Muscle of arm (tissue), 12 donors: Measurements from ENCODE around the gene ACKR2. TPM values are rescaled to one million over a fixed set of nuclear protein-coding genes. Genes with fewer than 3 reads are reported as not detected.

ENCODE experiments used
- DNase-seq: peaks from one replicate; pipeline ENCODE4 v3.0.0-alpha.2; 2013
- polyA plus RNA-seq, 12 donors: library from polyadenylated mRNA; unstranded; fragments of 120-200 nt; gene quantifications; one replicate each; pipeline ENCODE4 v1.2.1, GENCODE V29; 2013; ENCODE audit not compliant: insufficient read length in 12 of 12

Gene ACKR2
- polyA plus RNA-seq, 12 donors = 0.23 to 2.4 (median 0.46) TPM; not detected in 2

DNA sequence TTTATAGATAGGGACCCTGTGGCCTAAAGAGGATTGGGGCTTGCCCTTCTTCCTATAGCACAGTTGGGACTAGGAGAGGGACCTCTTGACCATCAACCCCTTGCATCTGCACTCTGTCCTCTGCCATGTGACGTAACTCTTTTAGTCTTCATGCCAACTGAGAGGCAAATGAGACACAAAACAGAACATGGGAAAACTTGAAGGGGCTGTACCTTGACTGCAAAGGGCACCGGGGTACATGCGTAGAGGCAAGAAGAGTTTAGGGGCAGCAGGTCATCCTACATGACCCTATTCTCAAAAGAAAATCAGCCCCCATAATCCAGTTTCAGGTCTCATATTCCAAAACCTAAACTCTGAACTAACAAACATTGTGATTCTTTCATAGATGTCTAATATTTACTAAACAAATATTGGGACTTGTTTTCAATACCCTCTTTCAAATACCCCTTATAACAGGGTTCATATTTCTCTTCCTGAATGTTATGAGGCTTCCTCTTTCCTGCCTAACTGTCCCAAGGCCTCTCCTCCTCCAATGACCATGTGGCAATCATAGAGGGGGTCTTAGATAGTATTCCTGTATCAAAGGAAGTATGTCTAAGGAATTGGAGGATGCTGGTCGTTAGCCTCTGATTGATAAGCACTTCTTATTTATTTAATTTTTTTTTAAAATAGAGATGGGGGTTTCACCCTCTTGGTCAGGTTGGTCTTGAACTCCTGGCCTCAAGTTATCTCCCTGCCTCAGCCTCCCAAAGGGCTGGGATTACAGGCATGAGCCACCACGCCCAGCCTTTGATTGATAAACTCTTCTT, 20.6 kb downstream of the ACKR2 start:
- no peak for DNase-seq

GRCh38 chr3:42830437-42831320, 21.4 kb downstream of the ACKR2 start:
- DNase-seq = no peak

DNA sequence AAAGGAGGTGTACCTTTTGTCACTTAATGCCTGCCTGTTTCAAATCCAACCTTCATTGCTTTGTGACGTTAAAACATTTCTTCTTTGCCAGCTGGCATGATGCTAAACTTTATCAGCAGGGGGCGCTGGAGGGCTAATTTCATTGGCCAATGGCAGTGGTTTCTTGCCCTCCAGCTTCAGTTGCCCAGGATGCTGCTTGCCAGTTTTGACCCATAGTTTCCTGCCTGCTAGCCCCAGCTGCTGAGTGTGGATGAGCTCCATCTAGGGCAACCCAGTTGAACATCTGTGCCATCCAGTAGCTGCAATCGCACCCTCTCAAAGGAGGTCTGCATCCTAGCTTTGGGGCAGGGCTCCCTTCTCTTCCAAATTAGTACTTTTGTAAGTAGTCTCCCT, 22.1 kb downstream of the ACKR2 start:
- no peak for DNase-seq

DNA sequence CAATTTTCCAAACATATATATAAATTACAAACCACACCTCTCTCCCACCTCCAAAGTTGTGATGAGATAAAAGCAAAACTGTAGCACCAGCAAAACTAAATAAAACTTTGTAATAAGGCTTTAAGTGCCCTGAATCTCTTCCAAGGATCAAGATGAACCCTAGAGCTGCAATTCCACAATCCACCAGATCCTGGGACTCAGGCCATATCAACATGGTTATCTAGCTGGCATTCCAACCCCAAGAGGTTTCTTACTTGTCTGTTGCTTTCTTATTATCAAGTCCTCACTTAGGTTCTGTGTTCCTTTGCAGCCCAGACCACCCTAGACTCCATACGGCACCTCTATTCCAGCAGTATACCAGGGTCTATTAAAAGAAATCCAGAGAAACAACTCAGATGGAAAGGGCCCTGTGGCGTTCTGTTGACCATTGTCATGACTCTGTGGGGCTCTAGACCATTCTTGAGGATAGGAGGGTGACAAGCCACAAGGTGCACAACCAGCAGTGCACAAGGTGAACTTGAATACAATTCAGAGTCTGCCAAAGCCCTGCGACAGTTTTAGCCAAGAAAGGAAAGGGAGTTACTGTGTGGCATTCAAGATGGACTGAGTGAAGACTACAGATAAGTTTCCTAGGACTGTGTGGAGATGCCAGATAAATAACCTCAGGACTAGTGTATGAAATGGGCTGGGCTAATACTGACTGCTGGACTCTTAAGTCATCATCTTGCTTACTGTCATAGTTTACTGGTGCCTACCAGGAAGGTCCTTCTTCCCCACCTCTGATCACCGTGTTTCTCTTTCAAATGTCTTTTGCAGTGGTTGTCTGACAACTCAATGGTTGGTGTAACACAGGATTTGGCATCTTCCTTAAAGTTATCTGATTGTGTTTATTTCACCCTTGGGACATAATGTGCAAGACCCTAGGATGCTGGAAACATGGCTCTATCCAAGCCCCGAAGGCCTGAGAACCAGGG, 27.2 kb downstream of the ACKR2 start:
- no peak for DNase-seq

GRCh38 chr3:42838571-42838970, 29.3 kb downstream of the ACKR2 start:
- no peak for DNase-seq

DNA sequence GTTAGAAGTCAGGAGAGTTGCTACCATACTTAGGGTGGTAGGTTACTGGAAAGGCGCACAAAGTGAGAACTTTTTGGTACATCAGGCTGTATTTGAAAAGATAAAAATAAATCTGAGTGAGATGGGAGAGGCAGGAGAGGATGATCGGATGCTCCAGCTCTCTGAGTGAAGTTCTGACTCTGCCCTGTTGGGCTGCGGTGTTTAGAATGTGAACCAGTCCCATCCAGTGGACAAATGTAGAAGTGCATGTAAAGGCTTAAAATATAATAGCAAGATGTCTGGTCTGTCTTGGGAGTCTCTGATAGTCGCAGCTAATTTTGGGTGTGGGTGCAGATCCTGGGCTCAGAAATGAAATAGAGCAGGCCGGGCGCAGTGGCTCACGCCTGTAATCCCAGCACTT, 30.4 kb downstream of the ACKR2 start:
- DNase-seq = no peak

GRCh38 chr3:42841332-42841731, 32.1 kb downstream of the ACKR2 start:
- no peak for DNase-seq

GRCh38 chr3:42843713-42844411, 34.6 kb downstream of the ACKR2 start:
- DNase-seq = no peak

GRCh38 chr3:42844412-42844713, 35.1 kb downstream of the ACKR2 start:
- no peak for DNase-seq

GRCh38 chr3:42844815-42845214, 35.6 kb downstream of the ACKR2 start:
- no peak for DNase-seq

GRCh38 chr3:42846685-42847522, 37.7 kb downstream of the ACKR2 start:
- no peak for DNase-seq

DNA sequence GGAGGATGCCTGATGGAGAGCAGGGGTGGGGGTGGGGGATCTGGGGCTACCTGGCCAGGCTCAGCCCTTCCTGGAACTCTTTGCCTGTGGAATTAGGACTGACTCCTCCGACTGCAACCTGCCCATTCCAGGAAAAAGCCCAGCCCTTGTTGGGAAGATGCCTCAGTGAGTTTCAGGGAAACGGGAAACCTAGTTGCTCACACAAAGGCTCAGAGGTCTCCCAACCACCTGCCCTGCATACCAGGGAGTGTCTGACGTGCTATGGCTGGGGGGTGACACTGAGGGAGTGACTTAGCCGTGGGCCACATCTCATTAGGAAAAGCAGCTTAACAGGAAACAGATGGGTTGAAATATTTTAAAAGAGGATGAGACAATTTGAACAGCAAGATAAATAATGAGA, 38.5 kb downstream of the ACKR2 start:
- no peak for DNase-seq

DNA sequence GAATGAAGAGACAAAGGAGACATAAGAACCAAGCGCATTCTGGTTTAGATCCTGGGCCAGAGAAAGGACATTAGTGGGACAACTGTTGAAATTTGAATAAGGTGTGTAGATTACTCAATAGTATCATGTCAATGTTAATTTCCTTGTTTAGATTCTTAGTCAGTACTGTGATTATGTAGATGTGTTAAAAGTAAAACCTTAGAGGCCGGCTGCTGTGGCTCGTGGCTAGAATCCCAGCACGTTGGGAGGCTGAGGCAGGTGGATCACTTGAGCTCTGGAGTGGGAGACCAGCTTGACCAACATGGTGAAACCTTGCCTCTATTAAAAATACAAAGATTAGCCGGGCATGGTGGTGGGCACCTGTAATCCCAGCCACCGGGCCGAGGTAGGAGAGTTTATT, 39.8 kb downstream of the ACKR2 start:
- no peak for DNase-seq

- DNase-seq = no peak
Observed at GRCh38 chr3:42850263-42850662, 41.0 kb downstream of the ACKR2 start.

DNA sequence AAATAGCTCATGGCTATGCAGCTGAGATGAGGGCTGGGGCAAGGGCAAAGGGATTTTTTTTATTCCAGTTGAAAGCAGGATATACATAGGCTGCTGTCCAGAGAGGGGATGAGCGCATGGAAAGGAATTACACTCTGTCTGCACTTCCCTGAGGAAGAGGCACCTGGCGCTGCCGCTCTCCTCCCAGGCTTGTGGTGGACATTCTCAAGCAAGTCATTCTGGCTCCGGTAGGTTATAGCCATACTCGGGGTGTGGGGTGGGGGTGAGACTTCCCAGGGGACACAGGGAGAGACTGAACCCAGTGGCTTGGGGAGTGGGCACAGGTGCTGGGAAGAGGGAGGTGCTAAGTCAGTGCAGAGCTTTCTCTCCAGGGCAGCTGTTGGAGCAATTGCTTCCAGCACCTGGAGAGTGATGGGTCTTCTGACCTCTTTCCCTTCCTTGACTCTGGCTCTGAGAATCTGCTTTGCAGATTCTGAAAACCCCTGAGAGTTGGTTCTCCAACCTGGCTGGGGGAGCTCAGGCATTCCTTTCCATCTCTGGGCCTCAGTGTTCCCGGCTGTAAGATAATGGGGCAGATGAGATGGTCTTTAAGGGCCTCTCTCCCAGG, 42.1 kb downstream of the ACKR2 start:
- DNase-seq = no peak

DNA sequence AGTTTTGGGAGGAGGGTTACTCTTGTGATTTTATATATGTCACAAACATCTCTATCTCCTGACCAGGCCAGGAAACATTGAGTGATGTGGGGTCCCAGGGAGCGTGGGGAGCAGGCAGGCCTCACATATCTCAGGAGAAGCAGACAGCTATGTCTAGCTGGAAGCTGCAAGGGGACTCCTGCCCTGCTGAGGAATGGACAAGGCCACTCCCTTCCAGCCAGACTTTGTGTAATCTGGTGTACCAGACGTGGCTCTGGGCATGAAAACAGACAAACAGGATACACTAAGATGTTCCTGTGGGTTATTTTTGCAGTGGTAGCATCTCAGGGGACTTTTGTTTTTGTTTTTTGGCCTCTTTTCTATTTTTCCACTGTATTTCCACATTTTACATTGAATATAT, 43.2 kb downstream of the ACKR2 start:
- no peak for DNase-seq

- no peak for DNase-seq
Observed at GRCh38 chr3:42853056-42853455, 43.8 kb downstream of the ACKR2 start.

- no peak for DNase-seq
Observed at GRCh38 chr3:42853739-42854302, 44.6 kb downstream of the ACKR2 start.

GRCh38 chr3:42855219-42855546, 45.9 kb downstream of the ACKR2 start:
- no peak for DNase-seq
